WTC11 (cell line): ENCODE measurements around the gene TNFSF13B.

Source experiments
- ATF1 ChIP-seq: sonication (generic); formaldehyde crosslinking; IDR thresholded peaks from 2 replicates; pipeline ENCODE4 v1.8.1; 2023; ENCODE audit warnings: mild to moderate bottlenecking, moderate library complexity, missing genetic modification reagents
- CREB1 ChIP-seq: sonication (generic); formaldehyde crosslinking; IDR thresholded peaks from 2 replicates; pipeline ENCODE4 v1.8.0; 2023; ENCODE audit warnings: mild to moderate bottlenecking, missing genetic modification reagents
- CTCF ChIP-seq: fragments of 200-600 bp; IDR thresholded peaks from 2 replicates; pipeline ENCODE4 v1.8.0; 2022; ENCODE audit warnings: antibody characterized with exemption
- FOXJ3 ChIP-seq: sonication (generic); formaldehyde crosslinking; IDR thresholded peaks from 2 replicates; pipeline ENCODE4 v1.9.0; 2021; ENCODE audit warnings: missing genetic modification reagents, mild to moderate bottlenecking, borderline replicate concordance
- HMGXB4 ChIP-seq: sonication (generic); formaldehyde crosslinking; IDR thresholded peaks from 2 replicates; pipeline ENCODE4 v1.8.1; 2023; ENCODE audit warnings: mild to moderate bottlenecking, moderate library complexity, missing genetic modification reagents
- KAT7 ChIP-seq: sonication (generic); formaldehyde crosslinking; IDR thresholded peaks from 2 replicates; pipeline ENCODE4 v1.8.1; 2023; ENCODE audit warnings: missing genetic modification reagents, mild to moderate bottlenecking, borderline replicate concordance
- MYBL2 ChIP-seq: sonication (generic); formaldehyde crosslinking; IDR thresholded peaks from 2 replicates; pipeline ENCODE4 v1.8.1; 2023; ENCODE audit warnings: mild to moderate bottlenecking, moderate library complexity, missing genetic modification reagents
- TP53 ChIP-seq: sonication (generic); formaldehyde crosslinking; IDR thresholded peaks from 2 replicates; pipeline ENCODE4 v1.8.1; 2023; ENCODE audit warnings: mild to moderate bottlenecking, missing genetic modification reagents
- USF1 ChIP-seq: sonication (generic); formaldehyde crosslinking; IDR thresholded peaks from 2 replicates; pipeline ENCODE4 v1.8.0; 2022; ENCODE audit warnings: mild to moderate bottlenecking, missing genetic modification reagents
- ZNF416 ChIP-seq: fragments of 250-450 bp; sonication (Bioruptor Pico); IDR thresholded peaks from 2 replicates; pipeline ENCODE4 v1.9.0; 2021; ENCODE audit warnings: mild to moderate bottlenecking, inconsistent platforms
- ZNF423 ChIP-seq: fragments of 250-450 bp; sonication (Bioruptor Pico); IDR thresholded peaks from 2 replicates; pipeline ENCODE4 v2.1.2; 2022; ENCODE audit warnings: mild to moderate bottlenecking, moderate library complexity
- TF ChIP-seq, protein P1 (sequence below): sonication (generic); formaldehyde crosslinking; IDR thresholded peaks from 2 replicates; pipeline ENCODE4 v1.8.0; 2022; ENCODE audit warnings: mild to moderate bottlenecking, missing genetic modification reagents
- TF ChIP-seq, protein P2 (sequence below): sonication (generic); formaldehyde crosslinking; IDR thresholded peaks from 2 replicates; pipeline ENCODE4 v1.8.1; 2023; ENCODE audit warnings: mild to moderate bottlenecking, missing genetic modification reagents, borderline replicate concordance
- TF ChIP-seq, protein P3 (sequence below): sonication (generic); formaldehyde crosslinking; IDR thresholded peaks from 2 replicates; pipeline ENCODE4 v1.8.0; 2022; ENCODE audit warnings: mild to moderate bottlenecking, missing genetic modification reagents

DNA sequence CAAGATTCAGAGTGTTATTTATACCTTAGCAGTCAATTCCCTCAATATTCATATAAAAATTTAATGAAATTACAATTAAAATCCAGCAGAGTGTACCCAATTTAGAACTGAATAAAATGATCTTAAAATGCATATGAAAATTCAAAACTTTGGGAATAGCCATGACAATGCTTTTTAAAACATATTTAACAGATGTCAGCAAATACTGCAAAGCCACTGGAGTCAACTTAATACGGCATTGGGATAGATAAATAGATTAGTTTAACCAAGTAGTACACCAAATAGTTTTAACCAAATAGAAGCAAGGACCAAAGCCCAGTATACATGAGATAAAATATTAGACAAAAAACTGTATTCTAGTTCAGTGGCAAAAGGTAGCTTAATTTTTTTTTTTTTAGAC lies 79.8 kb downstream of the TNFSF13B start:
- TF ChIP-seq CTCF, result no peak
- no peak for TF ChIP-seq KAT7 (CRISPR knock-in tag)
- no peak for TF ChIP-seq ZNF423
- TF ChIP-seq FOXJ3 (CRISPR knock-in tag), result no peak
- no peak for TF ChIP-seq ZNF416 (CRISPR knock-in tag)
- TF ChIP-seq CREB1 (CRISPR knock-in tag), result no peak
- TF ChIP-seq, protein P1, sequence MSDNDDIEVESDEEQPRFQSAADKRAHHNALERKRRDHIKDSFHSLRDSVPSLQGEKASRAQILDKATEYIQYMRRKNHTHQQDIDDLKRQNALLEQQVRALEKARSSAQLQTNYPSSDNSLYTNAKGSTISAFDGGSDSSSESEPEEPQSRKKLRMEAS, result no peak
- TF ChIP-seq, protein P2, sequence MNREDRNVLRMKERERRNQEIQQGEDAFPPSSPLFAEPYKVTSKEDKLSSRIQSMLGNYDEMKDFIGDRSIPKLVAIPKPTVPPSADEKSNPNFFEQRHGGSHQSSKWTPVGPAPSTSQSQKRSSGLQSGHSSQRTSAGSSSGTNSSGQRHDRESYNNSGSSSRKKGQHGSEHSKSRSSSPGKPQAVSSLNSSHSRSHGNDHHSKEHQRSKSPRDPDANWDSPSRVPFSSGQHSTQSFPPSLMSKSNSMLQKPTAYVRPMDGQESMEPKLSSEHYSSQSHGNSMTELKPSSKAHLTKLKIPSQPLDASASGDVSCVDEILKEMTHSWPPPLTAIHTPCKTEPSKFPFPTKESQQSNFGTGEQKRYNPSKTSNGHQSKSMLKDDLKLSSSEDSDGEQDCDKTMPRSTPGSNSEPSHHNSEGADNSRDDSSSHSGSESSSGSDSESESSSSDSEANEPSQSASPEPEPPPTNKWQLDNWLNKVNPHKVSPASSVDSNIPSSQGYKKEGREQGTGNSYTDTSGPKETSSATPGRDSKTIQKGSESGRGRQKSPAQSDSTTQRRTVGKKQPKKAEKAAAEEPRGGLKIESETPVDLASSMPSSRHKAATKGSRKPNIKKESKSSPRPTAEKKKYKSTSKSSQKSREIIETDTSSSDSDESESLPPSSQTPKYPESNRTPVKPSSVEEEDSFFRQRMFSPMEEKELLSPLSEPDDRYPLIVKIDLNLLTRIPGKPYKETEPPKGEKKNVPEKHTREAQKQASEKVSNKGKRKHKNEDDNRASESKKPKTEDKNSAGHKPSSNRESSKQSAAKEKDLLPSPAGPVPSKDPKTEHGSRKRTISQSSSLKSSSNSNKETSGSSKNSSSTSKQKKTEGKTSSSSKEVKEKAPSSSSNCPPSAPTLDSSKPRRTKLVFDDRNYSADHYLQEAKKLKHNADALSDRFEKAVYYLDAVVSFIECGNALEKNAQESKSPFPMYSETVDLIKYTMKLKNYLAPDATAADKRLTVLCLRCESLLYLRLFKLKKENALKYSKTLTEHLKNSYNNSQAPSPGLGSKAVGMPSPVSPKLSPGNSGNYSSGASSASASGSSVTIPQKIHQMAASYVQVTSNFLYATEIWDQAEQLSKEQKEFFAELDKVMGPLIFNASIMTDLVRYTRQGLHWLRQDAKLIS (CRISPR knock-in tag), result no peak
- TF ChIP-seq, protein P3, sequence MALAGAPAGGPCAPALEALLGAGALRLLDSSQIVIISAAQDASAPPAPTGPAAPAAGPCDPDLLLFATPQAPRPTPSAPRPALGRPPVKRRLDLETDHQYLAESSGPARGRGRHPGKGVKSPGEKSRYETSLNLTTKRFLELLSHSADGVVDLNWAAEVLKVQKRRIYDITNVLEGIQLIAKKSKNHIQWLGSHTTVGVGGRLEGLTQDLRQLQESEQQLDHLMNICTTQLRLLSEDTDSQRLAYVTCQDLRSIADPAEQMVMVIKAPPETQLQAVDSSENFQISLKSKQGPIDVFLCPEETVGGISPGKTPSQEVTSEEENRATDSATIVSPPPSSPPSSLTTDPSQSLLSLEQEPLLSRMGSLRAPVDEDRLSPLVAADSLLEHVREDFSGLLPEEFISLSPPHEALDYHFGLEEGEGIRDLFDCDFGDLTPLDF, result no peak
- no peak for TF ChIP-seq HMGXB4 (CRISPR knock-in tag)
- no peak for TF ChIP-seq USF1 (CRISPR knock-in tag)
- no peak for TF ChIP-seq MYBL2 (CRISPR knock-in tag)
- TF ChIP-seq TP53 (CRISPR knock-in tag), result no peak
- TF ChIP-seq ATF1 (CRISPR knock-in tag), result no peak
